Skeletal muscle satellite cell (primary cell): ENCODE measurements around the gene CARHSP1.
"Not testable (repeated sequence)": the region's sequence is repeated elsewhere in the genome, so short reads cannot be mapped to it uniquely, and the experiment has no call there.

ENCODE experiments used
- H3K27me3 ChIP-seq: 2 replicates; pipeline ENCODE4 v1.7.0; 2013; ENCODE audit warnings: low read length; ENCODE audit not compliant: control insufficient read depth, insufficient read depth
- H3K36me3 ChIP-seq: 2 replicates; pipeline ENCODE4 v1.7.0; 2013; ENCODE audit warnings: mild to moderate bottlenecking, control low read depth, low read length; ENCODE audit not compliant: insufficient read depth
- H3K4me1 ChIP-seq: 2 replicates; pipeline ENCODE4 v1.7.0; 2013; ENCODE audit warnings: low read length; ENCODE audit not compliant: control insufficient read depth, insufficient read depth
- H3K4me2 ChIP-seq: 2 replicates; pipeline ENCODE4 v1.7.0; 2013; ENCODE audit warnings: mild to moderate bottlenecking, low read length
- H3K4me3 ChIP-seq: 2 replicates; pipeline ENCODE4 v1.7.0; 2013; ENCODE audit warnings: low read length
- H3K9ac ChIP-seq: 2 replicates; pipeline ENCODE4 v1.7.0; 2013; ENCODE audit warnings: mild to moderate bottlenecking, low read depth, low read length, moderate library complexity
- H3K9me3 ChIP-seq: replicated peaks from 2 replicates; pipeline ENCODE4 v1.7.0; 2013; ENCODE audit warnings: mild to moderate bottlenecking, control low read depth, low read length

CARHSP1 gene

DNA sequence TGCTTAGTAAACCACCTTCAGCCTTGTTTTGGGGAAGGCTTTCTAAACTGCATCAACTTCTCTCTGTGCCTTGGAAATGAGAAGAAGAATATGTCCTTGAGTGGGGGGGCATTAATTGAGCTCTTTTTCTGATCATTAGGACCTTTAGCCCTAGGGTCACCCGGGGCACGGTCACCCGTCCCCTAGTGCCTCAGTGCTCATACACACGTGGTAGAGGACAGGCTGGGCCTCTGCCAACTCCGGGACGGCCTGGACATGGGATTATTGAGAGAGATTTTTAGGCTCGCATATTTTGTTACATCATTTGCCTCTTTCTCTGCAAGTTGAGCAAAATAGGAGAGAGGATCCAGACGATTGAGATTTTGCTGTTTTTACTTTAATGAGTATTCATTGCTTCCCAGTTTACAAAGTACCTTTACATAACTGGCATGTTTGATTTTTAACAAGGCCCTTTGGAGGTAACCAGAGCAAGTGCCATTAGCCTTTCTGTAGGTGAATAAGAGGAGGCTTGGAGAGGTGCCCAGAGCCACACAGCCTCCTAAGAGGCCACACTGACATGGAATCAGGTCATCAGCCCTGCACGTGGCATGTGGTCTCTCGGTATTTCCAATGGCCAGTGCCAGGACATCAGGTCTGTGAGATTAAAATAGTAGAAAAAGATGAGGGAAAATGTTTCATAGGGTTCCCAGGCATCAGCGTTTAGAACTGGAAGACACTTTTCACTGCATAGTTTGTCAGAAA is 60.0 kb downstream of the CARHSP1 start:
- H3K4me2 ChIP-seq: no peak overlapping the region
- H3K4me1 ChIP-seq: no peaks in the 10 kb centered on the region
- H3K9ac ChIP-seq: no peak overlapping the region
- H3K9me3 ChIP-seq: no peaks in the 10 kb centered on the region
- H3K36me3 ChIP-seq: peaks cover 94% of the 10 kb centered on the region
- no peak overlapping the region for H3K4me3 ChIP-seq
- H3K27me3 ChIP-seq: no peaks in the 10 kb centered on the region

DNA sequence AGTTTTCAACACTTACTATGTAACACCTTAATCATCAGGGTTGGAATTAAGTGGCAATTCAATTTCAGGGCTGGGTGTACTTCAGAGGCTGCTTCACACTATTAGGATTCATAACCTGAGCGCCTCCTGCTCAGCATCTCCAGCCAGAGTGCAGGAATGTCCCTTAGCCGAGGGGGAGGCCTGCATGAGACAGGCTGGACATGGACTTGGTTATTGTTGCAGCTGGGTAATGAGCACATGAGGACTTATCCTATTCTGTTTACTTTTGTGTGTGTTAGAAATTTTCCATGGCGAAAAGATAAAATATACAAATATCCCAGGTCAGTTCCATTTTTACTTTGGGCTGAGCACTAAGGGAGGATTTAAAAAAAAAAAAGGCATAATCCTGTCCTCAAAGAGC is 60.8 kb downstream of the CARHSP1 start:
- Histone ChIP-seq H3K9me3 (no peaks in the 10 kb centered on the region), H3K36me3 (peaks cover 91% of the 10 kb centered on the region)

DNA sequence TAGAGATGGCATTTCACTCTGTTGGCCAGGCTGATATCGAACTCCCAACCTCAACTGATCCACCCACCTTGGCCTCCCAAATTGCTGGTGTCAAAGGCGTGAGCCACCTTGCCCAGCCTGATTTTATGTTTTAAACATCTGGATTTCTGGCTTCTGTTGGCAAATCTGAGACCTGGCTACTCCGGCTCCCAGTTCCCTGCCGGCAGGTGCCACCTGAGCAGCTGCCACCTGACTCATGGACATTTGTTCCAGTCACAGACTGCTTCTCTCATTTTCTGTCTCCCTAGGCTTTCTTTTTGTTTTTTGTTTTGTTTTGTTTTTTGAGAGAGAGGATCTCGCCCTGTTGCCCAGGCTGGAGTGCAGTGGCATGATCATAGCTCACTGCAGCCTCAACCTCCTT is 61.6 kb downstream of the CARHSP1 start:
- Histone ChIP-seq H3K4me3 (no peak overlapping the region), H3K36me3 (peaks cover 91% of the 10 kb centered on the region)

More for the DNA sequence above, 60.8 kb downstream of the CARHSP1 start:
- Histone ChIP-seq H3K4me1 (no peaks in the 10 kb centered on the region), H3K4me3 (no peak overlapping the region), H3K4me2 (no peak overlapping the region), H3K27me3 (no peaks in the 10 kb centered on the region), H3K9ac (no peak overlapping the region)

DNA sequence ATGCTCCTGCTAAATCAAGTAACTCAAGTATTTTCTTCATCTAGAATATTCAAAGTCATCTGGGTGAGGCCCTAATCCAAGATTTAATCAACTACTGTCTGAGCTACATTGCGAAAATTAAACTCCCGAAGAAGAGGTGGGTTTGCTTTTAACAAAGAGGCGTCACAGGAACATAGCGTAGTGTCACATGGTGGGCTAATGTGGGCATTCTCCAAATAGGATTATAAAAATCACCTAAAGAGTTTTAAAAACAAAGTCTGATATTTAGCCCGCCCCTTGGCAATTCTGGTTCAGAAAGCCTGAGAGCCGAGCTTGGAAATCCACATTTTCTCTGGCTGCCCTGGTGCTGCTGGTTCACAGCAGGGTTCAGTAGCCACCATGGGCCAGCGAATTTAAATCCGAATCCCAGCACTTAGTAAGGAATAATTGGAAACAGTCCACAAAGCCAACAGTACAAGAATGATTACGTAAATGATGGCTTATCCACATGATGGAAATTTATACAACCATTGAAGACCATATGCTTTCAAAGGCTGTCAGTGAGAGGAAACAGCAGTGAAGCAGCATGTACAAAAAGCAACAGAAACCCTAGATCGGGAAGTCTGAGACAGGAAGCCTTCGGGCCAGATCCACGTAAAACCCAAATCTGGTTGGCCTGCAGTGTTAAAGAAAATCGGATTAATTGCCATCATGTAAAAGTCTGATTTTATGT is 62.4 kb downstream of the CARHSP1 start:
- no peak overlapping the region for H3K4me3 ChIP-seq
- no peaks in the 10 kb centered on the region for H3K4me1 ChIP-seq
- H3K4me2 ChIP-seq: no peak overlapping the region
- H3K36me3 ChIP-seq: peaks cover 90% of the 10 kb centered on the region
- no peaks in the 10 kb centered on the region for H3K9me3 ChIP-seq
- no peaks in the 10 kb centered on the region for H3K27me3 ChIP-seq
- H3K9ac ChIP-seq: no peak overlapping the region

More for the DNA sequence above, 61.6 kb downstream of the CARHSP1 start:
- Histone ChIP-seq H3K4me2 (no peak overlapping the region), H3K27me3 (no peaks in the 10 kb centered on the region), H3K9ac (no peak overlapping the region), H3K4me1 (no peaks in the 10 kb centered on the region), H3K9me3 (no peaks in the 10 kb centered on the region)

DNA sequence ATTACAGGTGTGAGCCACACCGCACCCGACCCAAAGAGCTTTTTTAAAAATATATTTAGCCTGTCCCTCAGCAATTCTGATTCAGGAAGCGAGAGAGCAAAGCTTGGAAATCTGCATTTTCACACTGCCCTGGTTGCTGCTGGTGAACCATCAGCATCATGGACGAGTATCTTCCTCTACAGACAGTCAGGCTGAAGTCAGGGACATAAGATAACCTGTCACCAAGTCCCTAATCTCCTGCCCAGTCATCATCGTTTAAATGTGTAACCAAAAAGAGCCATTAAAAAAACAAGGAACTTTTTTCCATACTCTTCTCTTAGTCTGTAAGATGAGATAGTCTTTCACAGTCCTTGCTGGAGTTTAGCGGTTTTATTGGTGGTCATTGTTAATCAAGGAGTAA is 64.5 kb downstream of the CARHSP1 start:
- H3K4me1 ChIP-seq: peaks cover 11% of the 10 kb centered on the region
- no peak overlapping the region for H3K4me2 ChIP-seq
- no peaks in the 10 kb centered on the region for H3K9me3 ChIP-seq
- H3K4me3 ChIP-seq: no peak overlapping the region
- H3K9ac ChIP-seq: no peak overlapping the region
- H3K27me3 ChIP-seq: no peaks in the 10 kb centered on the region
- peaks cover 73% of the 10 kb centered on the region for H3K36me3 ChIP-seq

DNA sequence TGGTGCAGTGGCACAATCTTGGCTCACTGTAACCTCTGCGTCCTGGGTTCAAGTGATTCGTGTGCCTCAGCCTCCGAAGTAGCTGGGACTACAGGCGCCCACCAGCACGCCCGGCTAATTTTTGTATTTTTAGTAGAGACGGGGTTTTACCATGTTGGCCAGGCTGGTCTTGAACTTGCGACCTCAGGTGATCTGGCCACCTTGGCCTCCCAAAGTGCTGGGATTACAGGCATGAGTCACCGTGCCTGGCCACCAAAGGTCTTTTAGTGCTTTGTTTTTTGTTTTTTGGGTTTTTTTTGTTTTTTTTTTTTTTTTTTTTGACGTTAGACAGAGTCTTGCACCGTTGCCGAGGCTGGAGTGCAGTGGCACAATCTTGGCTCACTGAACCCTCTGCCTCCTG is 65.1 kb downstream of the CARHSP1 start:
- not testable (repeated sequence) for H3K27me3 ChIP-seq, H3K4me3 ChIP-seq, H3K9ac ChIP-seq, H3K9me3 ChIP-seq, H3K4me2 ChIP-seq
- Histone ChIP-seq H3K4me1 (peaks cover 17% of the 10 kb centered on the region), H3K36me3 (peaks cover 67% of the 10 kb centered on the region)
